Heart left ventricle (tissue), 16 donors: ENCODE data around the gene MYH6. TPM values are rescaled to one million over a fixed set of nuclear protein-coding genes. Genes with fewer than 3 reads are reported as not detected.

Source experiments
- ATAC-seq, 4 donors: fragments of 200-7000 bp; cut with Tn5 transposase; one replicate each; pipeline ENCODE4 v1.9.1; 2020 to 2022; ENCODE audit warnings: moderate library complexity in 4 of 4, mild to moderate bottlenecking in 3 of 4, moderate number of reproducible peaks in 1 of 4
- DNase-seq, 5 donors: peaks; one replicate each; pipeline ENCODE4 v3.0.0-alpha.2; 2020
- H3K27ac ChIP-seq, 12 donors: fragments of 200-600 bp; sonication (generic) in 4 of 12; one replicate each; pipeline versions ENCODE4 v1.5.0 to v1.8.0; 2016 to 2022; ENCODE audit warnings: mild to moderate bottlenecking in 2 of 12
- H3K27me3 ChIP-seq, 9 donors: fragments of 200-600 bp; sonication (generic) in 2 of 9; one replicate each; pipeline versions ENCODE4 v1.5.1 to v1.8.0; 2016 to 2022; ENCODE audit warnings: mild to moderate bottlenecking in 3 of 9
- H3K36me3 ChIP-seq, 9 donors: fragments of 200-600 bp; sonication (generic) in 2 of 9; one replicate each; pipeline versions ENCODE4 v1.5.0 to v1.8.0; 2018 to 2022; ENCODE audit warnings: mild to moderate bottlenecking in 2 of 9
- H3K4me1 ChIP-seq, 12 donors: fragments of 200-600 bp; sonication (generic) in 4 of 12; one replicate each; pipeline versions ENCODE4 v1.5.0 to v1.8.0; 2016 to 2022; ENCODE audit warnings: mild to moderate bottlenecking in 3 of 12
- H3K4me3 ChIP-seq, 12 donors: fragments of 200-600 bp; sonication (generic) in 4 of 12; one replicate each; pipeline versions ENCODE4 v1.5.0 to v1.8.0; 2017 to 2022; ENCODE audit warnings: mild to moderate bottlenecking in 9 of 12, moderate library complexity in 4 of 12
- H3K9me3 ChIP-seq, 12 donors: fragments of 200-600 bp; sonication (generic) in 4 of 12; one replicate each; pipeline versions ENCODE4 v1.5.0 to v1.8.0; 2016 to 2022; ENCODE audit warnings: mild to moderate bottlenecking in 1 of 12
- POLR2A ChIP-seq, 2 donors: fragments of 450-650 bp; IDR thresholded peaks; one replicate each; pipeline ENCODE4 v1.6.1; 2017; ENCODE audit warnings: antibody characterized with exemption in 2 of 2, mild to moderate bottlenecking in 2 of 2, moderate library complexity in 2 of 2
- WGBS, 4 donors: extraction: QIAGEN DNeasy Blood & Tissue Kit in 2 of 4; methylation state at CpG; one replicate each; pipeline versions ENCODE4 v1.1.5 to v1.1.7; 2013 to 2018; 5-methylcytosine and 5-hydroxymethylcytosine counted together
- intact Hi-C, 10 donors: fragments of 100-400 bp; cut with DNase I; formaldehyde crosslinking; loops; one replicate each; pipeline versions ENCODE4 v1.11.1 to v1.14.2; 2022
- polyA plus RNA-seq, 2 donors: library from polyadenylated mRNA; stranded (reverse); fragments of 200-250 nt; gene quantifications; one replicate each; pipeline ENCODE4 v1.2.3, GENCODE V29; 2013
- total RNA-seq, 9 donors: library from RNA; depleted of rRNA in 2 of 9; stranded (reverse); fragments of >200 nt in 2 of 9; fragmentation: NEBNext Ultra II Directional in 3 of 9; extraction: Animal tissue kit (Norgen Biotek cat#: 25700) in 3 of 9; gene quantifications; one replicate each; pipeline versions ENCODE4 v1.1.0 to v1.2.4, GENCODE V29; 2016 to 2023
- TF ChIP-seq, protein P1 (sequence below), 12 donors: fragments of 200-600 bp; sonication (generic) in 4 of 12; IDR thresholded peaks; one replicate each; pipeline versions ENCODE4 v1.5.0 to v1.8.0; 2018 to 2022; ENCODE audit warnings: antibody characterized with exemption in 12 of 12, mild to moderate bottlenecking in 5 of 12
- donor health status: ischemic (EF 13 %, LVEDD 7.1; RV severe dilation, severe dysfunction).
- donor health status: healthy with polysubstance abuse.
- donor health status: DM: no; HTN: yes; CAD: no.
- donor health status: DM: no; HTN: no; CAD: no.
- donor health status: ischemic (EF 25% LVEDD 6.9; RV normal size, moderate dysfunction).
- donor health status: ischemic (EF 25% LVEDD 5.7; RV mildly dilated, moderate dysfunction).
- donor health status: healthy.
- donor health status: DM: yes; HTN: yes; CAD: no.
- donor health status: ischemic (EF 35%, LVEDD 5.7; RV mildly dilated, moderate dysfunction).
- donor health status: nonischemic (EF 11% LVEDD 7.7; RV severe dilation, severe dysfunction).
- donor health status: DM: yes; HTN: yes; CAD: no.
- donor health status: PGD.
- donor health status: ischemic (EF 29% LVEDD 5.4; RV normal size, mild dysfunction).
- donor health status: nonischemic (EF 23%, LVEDD 6.1; RV moderate dilation, normal function).

Gene MYH6
- total and polyA plus RNA-seq, 11 donors, result 76.8 to 5,104 (median 1,271) TPM

DNA sequence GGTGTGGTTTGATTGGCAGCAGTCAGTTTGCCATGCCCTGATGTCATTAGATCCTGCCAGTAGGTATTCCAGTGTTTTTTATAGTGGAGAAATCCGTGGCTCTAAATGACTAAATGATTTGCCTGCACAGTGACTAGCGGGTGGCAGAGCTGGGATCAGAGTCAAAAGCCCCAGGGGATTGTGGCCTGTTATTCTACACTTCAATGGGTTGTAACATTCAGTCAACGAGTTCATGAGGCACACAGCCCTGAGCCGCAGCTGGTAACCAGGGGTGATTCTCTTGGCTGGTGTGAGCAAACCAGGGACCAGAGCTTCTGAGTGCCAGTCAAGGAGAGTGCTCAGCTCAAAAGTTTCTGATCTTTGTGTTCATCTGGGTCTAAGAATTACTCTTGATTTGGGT lies 1.8 kb downstream of the MYH6 start:
- Histone ChIP-seq H3K4me3 (peak overlapping the region in 3 of 12 donors; percentile 38 to 45 (median 41)), H3K9me3 (no peaks in the 10 kb centered on the region), H3K27ac (peak overlapping the region in 10 of 12 donors; percentile 2 to 91 (median 75)), H3K36me3 (peaks cover 0 to 54% (median 0%) of the 10 kb centered on the region in 9 donors), H3K27me3 (peaks cover 0 to 10% (median 0%) of the 10 kb centered on the region in 9 donors), H3K4me1 (peaks cover 0 to 44% (median 3%) of the 10 kb centered on the region in 12 donors)
- 31 to 39% (median 36%) methylated on average over 4 of the region's 4 CpGs for WGBS, 4 donors
- DNase-seq (peak in 2 of 5 donors; percentile 28 to 29), ATAC-seq (no peak)
- intact Hi-C loops, result loop anchor here in 2 of 10 donors (5.0 kb wide), 2 partner anchors 36 to 41 kb away; no protein-coding TSS in a partner anchor
- no peak for TF ChIP-seq POLR2A (IDR thresholded peaks at IDR 0.05)
- TF ChIP-seq, protein P1, sequence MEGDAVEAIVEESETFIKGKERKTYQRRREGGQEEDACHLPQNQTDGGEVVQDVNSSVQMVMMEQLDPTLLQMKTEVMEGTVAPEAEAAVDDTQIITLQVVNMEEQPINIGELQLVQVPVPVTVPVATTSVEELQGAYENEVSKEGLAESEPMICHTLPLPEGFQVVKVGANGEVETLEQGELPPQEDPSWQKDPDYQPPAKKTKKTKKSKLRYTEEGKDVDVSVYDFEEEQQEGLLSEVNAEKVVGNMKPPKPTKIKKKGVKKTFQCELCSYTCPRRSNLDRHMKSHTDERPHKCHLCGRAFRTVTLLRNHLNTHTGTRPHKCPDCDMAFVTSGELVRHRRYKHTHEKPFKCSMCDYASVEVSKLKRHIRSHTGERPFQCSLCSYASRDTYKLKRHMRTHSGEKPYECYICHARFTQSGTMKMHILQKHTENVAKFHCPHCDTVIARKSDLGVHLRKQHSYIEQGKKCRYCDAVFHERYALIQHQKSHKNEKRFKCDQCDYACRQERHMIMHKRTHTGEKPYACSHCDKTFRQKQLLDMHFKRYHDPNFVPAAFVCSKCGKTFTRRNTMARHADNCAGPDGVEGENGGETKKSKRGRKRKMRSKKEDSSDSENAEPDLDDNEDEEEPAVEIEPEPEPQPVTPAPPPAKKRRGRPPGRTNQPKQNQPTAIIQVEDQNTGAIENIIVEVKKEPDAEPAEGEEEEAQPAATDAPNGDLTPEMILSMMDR (IDR thresholded peaks at IDR 0.05), result no peak

DNA sequence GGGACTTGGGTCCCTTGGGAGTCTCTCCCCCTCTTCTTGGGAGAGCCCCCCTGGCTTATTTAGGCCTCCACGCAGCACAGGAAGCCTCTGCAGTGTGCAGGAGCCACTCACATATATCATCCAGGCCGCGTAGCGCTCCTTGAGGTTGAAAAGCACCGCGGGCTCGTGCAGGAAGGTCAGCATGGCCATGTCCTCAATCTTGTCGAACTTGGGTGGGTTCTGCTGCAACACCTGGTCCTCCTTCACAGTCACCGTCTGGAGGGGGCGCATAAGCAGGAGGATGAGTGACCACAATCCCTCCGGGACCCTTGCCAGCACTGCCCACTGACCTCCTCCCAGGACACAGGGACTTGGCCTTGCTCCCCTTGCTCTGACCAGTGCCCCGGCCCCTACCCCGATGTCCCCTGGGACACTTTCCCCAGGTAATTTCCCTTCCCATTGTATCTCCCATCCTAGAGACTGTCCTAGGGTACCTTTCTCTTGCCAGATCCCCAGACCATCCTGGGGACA lies 2.5 kb downstream of the MYH6 start:
- Histone ChIP-seq H3K27me3 (peaks cover 0 to 10% (median 0%) of the 10 kb centered on the region in 9 donors), H3K36me3 (peaks cover 0 to 60% (median 0%) of the 10 kb centered on the region in 9 donors), H3K9me3 (no peaks in the 10 kb centered on the region), H3K27ac (peak overlapping the region in 9 of 12 donors; percentile 0 to 91 (median 68)), H3K4me1 (peaks cover 0 to 44% (median 3%) of the 10 kb centered on the region in 12 donors), H3K4me3 (peak overlapping the region in 3 of 12 donors; percentile 38 to 45 (median 41))
- DNase-seq, result peak in 2 of 5 donors; percentile 31 to 60
- no peak for TF ChIP-seq POLR2A (IDR thresholded peaks at IDR 0.05)
- TF ChIP-seq, protein P1 (IDR thresholded peaks at IDR 0.05), result no peak
- 49 to 62% (median 57%) methylated on average over 10 to 13 of the region's 13 CpGs for WGBS, 4 donors
- no peak for ATAC-seq
- intact Hi-C loops, result loop anchor here in 2 of 10 donors (5.0 kb wide), 2 partner anchors 37 to 42 kb away; no protein-coding TSS in a partner anchor

DNA sequence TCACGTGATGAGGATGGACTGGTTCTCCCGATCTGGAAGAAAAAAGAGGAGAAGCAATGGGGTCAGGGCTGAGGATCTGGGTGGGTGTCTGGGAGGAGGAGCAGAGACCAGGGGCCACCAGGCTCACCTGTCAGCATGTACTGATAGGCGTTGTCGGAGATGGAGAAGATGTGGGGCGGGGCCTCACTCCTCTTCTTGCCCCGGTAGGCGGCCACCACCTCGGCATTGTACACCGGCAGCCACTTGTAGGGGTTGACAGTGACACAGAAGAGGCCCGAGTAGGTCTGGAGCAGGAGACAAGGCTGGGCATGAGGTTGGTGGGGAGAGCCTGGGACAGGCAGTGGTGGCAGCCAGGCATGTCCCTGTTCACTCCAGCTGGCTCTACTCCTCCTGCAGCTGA lies 3.0 kb downstream of the MYH6 start:
- intact Hi-C loops, result loop anchor here in 2 of 10 donors (5.0 kb wide), 2 partner anchors 37 to 42 kb away; no protein-coding TSS in a partner anchor
- peaks cover 0 to 63% (median 0%) of the 10 kb centered on the region in 9 donors for H3K36me3 ChIP-seq
- WGBS, 4 donors, result 38 to 64% (median 47%) methylated on average over 10 of the region's 10 CpGs
- TF ChIP-seq, protein P1 (IDR thresholded peaks at IDR 0.05), result no peak
- TF ChIP-seq POLR2A (IDR thresholded peaks at IDR 0.05), result no peak
- peaks cover 0 to 44% (median 3%) of the 10 kb centered on the region in 12 donors for H3K4me1 ChIP-seq
- DNase-seq (peak in 2 of 5 donors; percentile 50 to 63), ATAC-seq (peak in 1 of 4 donors; percentile 2)
- peak overlapping the region in 8 of 12 donors; percentile 13 to 91 (median 75) for H3K27ac ChIP-seq
- no peaks in the 10 kb centered on the region for H3K9me3 ChIP-seq
- H3K27me3 ChIP-seq, result peaks cover 0 to 10% (median 0%) of the 10 kb centered on the region in 9 donors
- peak overlapping the region in 3 of 12 donors; percentile 38 to 45 (median 41) for H3K4me3 ChIP-seq

DNA sequence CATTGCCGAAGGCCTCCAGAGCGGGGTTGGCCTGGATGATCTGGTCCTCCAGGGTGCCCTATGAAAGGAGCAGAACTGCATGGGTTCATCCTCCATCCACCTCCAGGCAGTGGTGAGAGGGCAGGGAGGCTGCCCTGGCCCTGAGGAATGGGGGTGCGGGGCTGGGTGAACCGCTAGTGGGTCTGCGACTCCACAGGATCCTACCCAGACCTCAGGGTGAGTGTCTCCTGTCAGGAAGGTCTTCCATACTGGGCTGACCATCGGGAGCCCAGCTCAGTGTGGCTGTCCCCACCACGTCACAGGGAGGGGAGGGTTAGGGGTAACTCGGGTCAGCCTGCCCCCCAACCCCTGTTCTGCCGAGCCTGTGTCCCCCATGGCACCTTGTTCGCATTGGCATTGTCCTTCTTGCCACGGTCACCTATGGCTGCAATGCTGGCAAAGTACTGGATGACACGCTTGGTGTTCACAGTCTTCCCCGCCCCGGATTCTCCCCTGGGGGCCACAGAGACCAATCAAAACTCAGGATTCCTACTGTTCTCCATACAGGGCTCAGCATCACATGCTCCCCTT lies 3.7 kb downstream of the MYH6 start:
- ATAC-seq (peak in 1 of 4 donors; percentile 0), DNase-seq (peak in 2 of 5 donors; percentile 31 to 59)
- 50 to 62% (median 54%) methylated on average over 9 to 14 of the region's 14 CpGs for WGBS, 4 donors
- intact Hi-C loops, result no loop called here
- H3K27me3 ChIP-seq, result peaks cover 0 to 10% (median 0%) of the 10 kb centered on the region in 9 donors
- no peak for TF ChIP-seq POLR2A (IDR thresholded peaks at IDR 0.05)
- TF ChIP-seq, protein P1 (IDR thresholded peaks at IDR 0.05), result no peak
- peaks cover 0 to 44% (median 3%) of the 10 kb centered on the region in 12 donors for H3K4me1 ChIP-seq
- peak overlapping the region in 7 of 12 donors; percentile 4 to 91 (median 82) for H3K27ac ChIP-seq
- H3K4me3 ChIP-seq, result peak overlapping the region in 3 of 12 donors; percentile 38 to 45 (median 41)
- H3K36me3 ChIP-seq, result peaks cover 0 to 70% (median 3%) of the 10 kb centered on the region in 9 donors
- H3K9me3 ChIP-seq, result no peaks in the 10 kb centered on the region
